ENCODE measurements around the gene ABTB2.

ABTB2 gene

GRCh38 chr11:34161361-34161760 is 196.4 kb downstream of the ABTB2 start:
- H3K4me3 ChIP-seq (ENCODE audit: low read depth, low read length) = no peak overlapping the region
- no peaks in the 10 kb centered on the region for H3K9me3 ChIP-seq (ENCODE audit: control insufficient read depth, insufficient read depth, low read length)
- no peaks in the 10 kb centered on the region for H3K4me1 ChIP-seq (ENCODE audit: control insufficient read depth, insufficient read depth, low read length)
- H3K27me3 ChIP-seq (ENCODE audit: control insufficient read depth, insufficient read depth, low read length) = no peaks in the 10 kb centered on the region
- peaks cover 12% of the 10 kb centered on the region for H3K36me3 ChIP-seq (ENCODE audit: control insufficient read depth, insufficient read depth, low read length)
- no peak overlapping the region for H3K9ac ChIP-seq (ENCODE audit: low read depth, low read length)

- Histone ChIP-seq H3K9ac (ENCODE audit: low read depth, low read length) (no peak overlapping the region), H3K9me3 (ENCODE audit: control insufficient read depth, insufficient read depth, low read length) (no peaks in the 10 kb centered on the region), H3K4me1 (ENCODE audit: control insufficient read depth, insufficient read depth, low read length) (no peaks in the 10 kb centered on the region), H3K27me3 (ENCODE audit: control insufficient read depth, insufficient read depth, low read length) (no peaks in the 10 kb centered on the region), H3K4me3 (ENCODE audit: low read depth, low read length) (no peak overlapping the region), H3K36me3 (ENCODE audit: control insufficient read depth, insufficient read depth, low read length) (peaks cover 12% of the 10 kb centered on the region)
These were observed 197.0 kb downstream of the ABTB2 start for GRCh38 chr11:34160791-34161190.

GRCh38 chr11:34160049-34160721 is 197.6 kb downstream of the ABTB2 start:
- Histone ChIP-seq H3K27me3 (ENCODE audit: control insufficient read depth, insufficient read depth, low read length) (no peaks in the 10 kb centered on the region), H3K36me3 (ENCODE audit: control insufficient read depth, insufficient read depth, low read length) (peaks cover 11% of the 10 kb centered on the region), H3K9me3 (ENCODE audit: control insufficient read depth, insufficient read depth, low read length) (no peaks in the 10 kb centered on the region), H3K4me1 (ENCODE audit: control insufficient read depth, insufficient read depth, low read length) (no peaks in the 10 kb centered on the region), H3K4me3 (ENCODE audit: low read depth, low read length) (no peak overlapping the region), H3K9ac (ENCODE audit: low read depth, low read length) (no peak overlapping the region)

GRCh38 chr11:34158661-34159060 is 199.1 kb downstream of the ABTB2 start:
- H3K9ac ChIP-seq (ENCODE audit: low read depth, low read length) = no peak overlapping the region

GRCh38 chr11:34157163-34157562 is 200.6 kb downstream of the ABTB2 start:
- Histone ChIP-seq H3K36me3 (ENCODE audit: control insufficient read depth, insufficient read depth, low read length) (peaks cover 15% of the 10 kb centered on the region), H3K4me1 (ENCODE audit: control insufficient read depth, insufficient read depth, low read length) (no peaks in the 10 kb centered on the region), H3K27me3 (ENCODE audit: control insufficient read depth, insufficient read depth, low read length) (no peaks in the 10 kb centered on the region)

More at GRCh38 chr11:34158661-34159060, 199.1 kb downstream of the ABTB2 start:
- no peaks in the 10 kb centered on the region for H3K4me1 ChIP-seq (ENCODE audit: control insufficient read depth, insufficient read depth, low read length)
- no peaks in the 10 kb centered on the region for H3K9me3 ChIP-seq (ENCODE audit: control insufficient read depth, insufficient read depth, low read length)
- H3K36me3 ChIP-seq (ENCODE audit: control insufficient read depth, insufficient read depth, low read length) = peaks cover 17% of the 10 kb centered on the region
- H3K4me3 ChIP-seq (ENCODE audit: low read depth, low read length) = no peak overlapping the region
- H3K27me3 ChIP-seq (ENCODE audit: control insufficient read depth, insufficient read depth, low read length) = no peaks in the 10 kb centered on the region

GRCh38 chr11:34155757-34156062 is 202.1 kb downstream of the ABTB2 start:
- H3K4me1 ChIP-seq (ENCODE audit: control insufficient read depth, insufficient read depth, low read length) = no peaks in the 10 kb centered on the region
- H3K4me3 ChIP-seq (ENCODE audit: low read depth, low read length) = no peak overlapping the region
- H3K27me3 ChIP-seq (ENCODE audit: control insufficient read depth, insufficient read depth, low read length) = no peaks in the 10 kb centered on the region
- H3K9ac ChIP-seq (ENCODE audit: low read depth, low read length) = no peak overlapping the region
- H3K9me3 ChIP-seq (ENCODE audit: control insufficient read depth, insufficient read depth, low read length) = no peaks in the 10 kb centered on the region
- peaks cover 15% of the 10 kb centered on the region for H3K36me3 ChIP-seq (ENCODE audit: control insufficient read depth, insufficient read depth, low read length)

More at GRCh38 chr11:34157163-34157562, 200.6 kb downstream of the ABTB2 start:
- Histone ChIP-seq H3K9ac (ENCODE audit: low read depth, low read length) (no peak overlapping the region), H3K9me3 (ENCODE audit: control insufficient read depth, insufficient read depth, low read length) (no peaks in the 10 kb centered on the region), H3K4me3 (ENCODE audit: low read depth, low read length) (no peak overlapping the region)

- Histone ChIP-seq H3K36me3 (ENCODE audit: control insufficient read depth, insufficient read depth, low read length) (peaks cover 20% of the 10 kb centered on the region), H3K4me1 (ENCODE audit: control insufficient read depth, insufficient read depth, low read length) (no peaks in the 10 kb centered on the region), H3K9ac (ENCODE audit: low read depth, low read length) (no peak overlapping the region), H3K4me3 (ENCODE audit: low read depth, low read length) (no peak overlapping the region), H3K27me3 (ENCODE audit: control insufficient read depth, insufficient read depth, low read length) (no peaks in the 10 kb centered on the region), H3K9me3 (ENCODE audit: control insufficient read depth, insufficient read depth, low read length) (no peaks in the 10 kb centered on the region)
These were observed 202.6 kb downstream of the ABTB2 start for GRCh38 chr11:34155057-34155756.

- Histone ChIP-seq H3K27me3 (ENCODE audit: control insufficient read depth, insufficient read depth, low read length) (no peaks in the 10 kb centered on the region), H3K36me3 (ENCODE audit: control insufficient read depth, insufficient read depth, low read length) (peaks cover 24% of the 10 kb centered on the region), H3K4me3 (ENCODE audit: low read depth, low read length) (no peak overlapping the region), H3K9me3 (ENCODE audit: control insufficient read depth, insufficient read depth, low read length) (no peaks in the 10 kb centered on the region), H3K4me1 (ENCODE audit: control insufficient read depth, insufficient read depth, low read length) (no peaks in the 10 kb centered on the region), H3K9ac (ENCODE audit: low read depth, low read length) (no peak overlapping the region)
These were observed 203.5 kb downstream of the ABTB2 start for GRCh38 chr11:34154059-34154875.

- no peaks in the 10 kb centered on the region for H3K27me3 ChIP-seq (ENCODE audit: control insufficient read depth, insufficient read depth, low read length)
- H3K4me1 ChIP-seq (ENCODE audit: control insufficient read depth, insufficient read depth, low read length) = no peaks in the 10 kb centered on the region
- no peak overlapping the region for H3K9ac ChIP-seq (ENCODE audit: low read depth, low read length)
- no peaks in the 10 kb centered on the region for H3K9me3 ChIP-seq (ENCODE audit: control insufficient read depth, insufficient read depth, low read length)
- no peak overlapping the region for H3K4me3 ChIP-seq (ENCODE audit: low read depth, low read length)
- H3K36me3 ChIP-seq (ENCODE audit: control insufficient read depth, insufficient read depth, low read length) = peaks cover 37% of the 10 kb centered on the region
These were observed 205.6 kb downstream of the ABTB2 start for GRCh38 chr11:34151916-34152845.

- H3K27me3 ChIP-seq (ENCODE audit: control insufficient read depth, insufficient read depth, low read length) = no peaks in the 10 kb centered on the region
- H3K4me3 ChIP-seq (ENCODE audit: low read depth, low read length) = no peak overlapping the region
- H3K4me1 ChIP-seq (ENCODE audit: control insufficient read depth, insufficient read depth, low read length) = no peaks in the 10 kb centered on the region
- no peaks in the 10 kb centered on the region for H3K9me3 ChIP-seq (ENCODE audit: control insufficient read depth, insufficient read depth, low read length)
- no peak overlapping the region for H3K9ac ChIP-seq (ENCODE audit: low read depth, low read length)
- H3K36me3 ChIP-seq (ENCODE audit: control insufficient read depth, insufficient read depth, low read length) = peaks cover 40% of the 10 kb centered on the region
These were observed 206.6 kb downstream of the ABTB2 start for GRCh38 chr11:34151166-34151565.

GRCh38 chr11:34150494-34151151 is 207.2 kb downstream of the ABTB2 start:
- Histone ChIP-seq H3K9ac (ENCODE audit: low read depth, low read length) (no peak overlapping the region), H3K36me3 (ENCODE audit: control insufficient read depth, insufficient read depth, low read length) (peaks cover 43% of the 10 kb centered on the region)

More at GRCh38 chr11:34150494-34151151, 207.2 kb downstream of the ABTB2 start:
- Histone ChIP-seq H3K4me1 (ENCODE audit: control insufficient read depth, insufficient read depth, low read length) (no peaks in the 10 kb centered on the region), H3K27me3 (ENCODE audit: control insufficient read depth, insufficient read depth, low read length) (no peaks in the 10 kb centered on the region), H3K9me3 (ENCODE audit: control insufficient read depth, insufficient read depth, low read length) (no peaks in the 10 kb centered on the region), H3K4me3 (ENCODE audit: low read depth, low read length) (no peak overlapping the region)
